ENCODE data around the gene CMIP.

CMIP gene

GRCh38 chr16:81544261-81544660 is 99.7 kb downstream of the CMIP start:
- no peak overlapping the region for H3K27ac ChIP-seq
- H3K4me1 ChIP-seq: peaks cover 0 to 2% (median 0%) of the 10 kb centered on the region in 4 donors

GRCh38 chr16:81544700-81545271 is 100.2 kb downstream of the CMIP start:
- H3K4me3 ChIP-seq: no peak overlapping the region
- H3K27ac ChIP-seq: no peak overlapping the region
- no peak for TF ChIP-seq CTCF (IDR thresholded peaks at IDR 0.05)
- intact Hi-C loops (cut with DNase I; ENCODE audit: low total_unique reads): no loop called here
- peaks cover 0 to 2% (median 0%) of the 10 kb centered on the region in 4 donors for H3K4me1 ChIP-seq
- DNase-seq: no peak
- no peaks in the 10 kb centered on the region for H3K27me3 ChIP-seq
- H3K9me3 ChIP-seq: no peaks in the 10 kb centered on the region
- H3K36me3 ChIP-seq: no peaks in the 10 kb centered on the region

More at GRCh38 chr16:81544261-81544660, 99.7 kb downstream of the CMIP start:
- no peak for DNase-seq
- no peak for TF ChIP-seq CTCF (IDR thresholded peaks at IDR 0.05)
- intact Hi-C loops (cut with DNase I; ENCODE audit: low total_unique reads): no loop called here
- no peak overlapping the region for H3K4me3 ChIP-seq
- no peaks in the 10 kb centered on the region for H3K27me3 ChIP-seq
- H3K9me3 ChIP-seq: no peaks in the 10 kb centered on the region
- no peaks in the 10 kb centered on the region for H3K36me3 ChIP-seq

- H3K4me1 ChIP-seq: peaks cover 0 to 2% (median 0%) of the 10 kb centered on the region in 4 donors
- H3K27ac ChIP-seq: no peak overlapping the region
These were observed 101.1 kb downstream of the CMIP start for GRCh38 chr16:81545470-81546250.

GRCh38 chr16:81546781-81547180 is 102.2 kb downstream of the CMIP start:
- Histone ChIP-seq H3K36me3 (no peaks in the 10 kb centered on the region), H3K9me3 (no peaks in the 10 kb centered on the region), H3K27me3 (no peaks in the 10 kb centered on the region), H3K27ac (no peak overlapping the region), H3K4me1 (peaks cover 0 to 5% (median 3%) of the 10 kb centered on the region in 4 donors), H3K4me3 (no peak overlapping the region)
- intact Hi-C loops (cut with DNase I; ENCODE audit: low total_unique reads): no loop called here
- DNase-seq: no peak
- TF ChIP-seq CTCF (IDR thresholded peaks at IDR 0.05): no peak

More at GRCh38 chr16:81545470-81546250, 101.1 kb downstream of the CMIP start:
- Histone ChIP-seq H3K36me3 (no peaks in the 10 kb centered on the region), H3K4me3 (no peak overlapping the region), H3K9me3 (no peaks in the 10 kb centered on the region), H3K27me3 (no peaks in the 10 kb centered on the region)
- no peak for DNase-seq
- intact Hi-C loops (cut with DNase I; ENCODE audit: low total_unique reads): no loop called here
- TF ChIP-seq CTCF (IDR thresholded peaks at IDR 0.05): no peak

- no peak for DNase-seq
- Histone ChIP-seq H3K9me3 (no peaks in the 10 kb centered on the region), H3K36me3 (no peaks in the 10 kb centered on the region), H3K27ac (no peak overlapping the region), H3K4me3 (no peak overlapping the region), H3K27me3 (no peaks in the 10 kb centered on the region), H3K4me1 (peaks cover 0 to 7% (median 4%) of the 10 kb centered on the region in 4 donors)
- intact Hi-C loops (cut with DNase I; ENCODE audit: low total_unique reads): no loop called here
- no peak for TF ChIP-seq CTCF (IDR thresholded peaks at IDR 0.05)
These were observed 102.8 kb downstream of the CMIP start for GRCh38 chr16:81547194-81547938.
